ENCODE data around the gene KIAA0040.

KIAA0040 gene

GRCh38 chr1:175200678-175201521, 8.3 kb upstream of the KIAA0040 start:
- DNase-seq = no peak

- no peak for DNase-seq
Measured at GRCh38 chr1:175198332-175198731, 5.8 kb upstream of the KIAA0040 start.

- DNase-seq = no peak
Measured at GRCh38 chr1:175197531-175197930, 5.0 kb upstream of the KIAA0040 start.

GRCh38 chr1:175195798-175196197, 3.2 kb upstream of the KIAA0040 start:
- DNase-seq = no peak

GRCh38 chr1:175195281-175195680, 2.7 kb upstream of the KIAA0040 start:
- DNase-seq = no peak

- DNase-seq = no peak
Measured at GRCh38 chr1:175193527-175193910, 943 bp upstream of the KIAA0040 start.

- no peak for DNase-seq
Measured at GRCh38 chr1:175192111-175192629, 406 bp downstream of the KIAA0040 start.

GRCh38 chr1:175191659-175192058, 917 bp downstream of the KIAA0040 start:
- no peak for DNase-seq

GRCh38 chr1:175188936-175189335, 3.6 kb downstream of the KIAA0040 start:
- no peak for DNase-seq

GRCh38 chr1:175186433-175187160, 6.0 kb downstream of the KIAA0040 start:
- no peak for DNase-seq

GRCh38 chr1:175185903-175186302, 6.7 kb downstream of the KIAA0040 start:
- DNase-seq = no peak

- no peak for DNase-seq
Measured at GRCh38 chr1:175183586-175183985, 9.0 kb downstream of the KIAA0040 start.

GRCh38 chr1:175182201-175182746, 10.3 kb downstream of the KIAA0040 start:
- DNase-seq = no peak

GRCh38 chr1:175179837-175180590, 12.6 kb downstream of the KIAA0040 start:
- no peak for DNase-seq

- DNase-seq = no peak
Measured at GRCh38 chr1:175178456-175178855, 14.1 kb downstream of the KIAA0040 start.

- no peak for DNase-seq
Measured at GRCh38 chr1:175178056-175178455, 14.5 kb downstream of the KIAA0040 start.

- DNase-seq = no peak
Measured at GRCh38 chr1:175176246-175176645, 16.3 kb downstream of the KIAA0040 start.

GRCh38 chr1:175174309-175175102, 18.1 kb downstream of the KIAA0040 start:
- DNase-seq = no peak

- DNase-seq = no peak
Measured at GRCh38 chr1:175173531-175173930, 19.0 kb downstream of the KIAA0040 start.

GRCh38 chr1:175172503-175172902, 20.1 kb downstream of the KIAA0040 start:
- DNase-seq = no peak

- DNase-seq = no peak
Measured at GRCh38 chr1:175171036-175171913, 21.3 kb downstream of the KIAA0040 start.

Data from activated gamma-delta T cell (primary cell).